Nephron progenitor cell (in vitro differentiated cells): ENCODE measurements around the gene DSCAM.

Source experiments
- DNase-seq: peaks from one replicate; pipeline ENCODE4 v3.0.0; 2021
- H3K27ac Mint-ChIP-seq: 2 replicates; pipeline ENCODE4 v1.8.0; 2021; ENCODE audit warnings: mild to moderate bottlenecking, moderate library complexity, mixed read lengths
- H3K27me3 Mint-ChIP-seq: 2 replicates; pipeline ENCODE4 v1.8.0; 2021; ENCODE audit warnings: mild to moderate bottlenecking, low read depth, mixed read lengths; ENCODE audit not compliant: poor library complexity
- H3K36me3 Mint-ChIP-seq: 2 replicates; pipeline ENCODE4 v1.8.0; 2021; ENCODE audit warnings: low read depth, mixed read lengths
- H3K4me1 Mint-ChIP-seq: 2 replicates; pipeline ENCODE4 v1.8.0; 2021; ENCODE audit warnings: mixed read lengths
- H3K4me3 Mint-ChIP-seq: 2 replicates; pipeline ENCODE4 v1.8.0; 2021; ENCODE audit warnings: mild to moderate bottlenecking, moderate library complexity, mixed read lengths
- H3K9me3 Mint-ChIP-seq: 2 replicates; pipeline ENCODE4 v1.8.0; 2021; ENCODE audit warnings: mild to moderate bottlenecking, moderate library complexity, mixed read lengths
- CTCF ChIP-seq: fragments of 200-600 bp; sonication (generic); IDR thresholded peaks from 2 replicates; pipeline ENCODE4 v1.5.0; 2021; ENCODE audit warnings: antibody characterized with exemption

DSCAM gene

DNA sequence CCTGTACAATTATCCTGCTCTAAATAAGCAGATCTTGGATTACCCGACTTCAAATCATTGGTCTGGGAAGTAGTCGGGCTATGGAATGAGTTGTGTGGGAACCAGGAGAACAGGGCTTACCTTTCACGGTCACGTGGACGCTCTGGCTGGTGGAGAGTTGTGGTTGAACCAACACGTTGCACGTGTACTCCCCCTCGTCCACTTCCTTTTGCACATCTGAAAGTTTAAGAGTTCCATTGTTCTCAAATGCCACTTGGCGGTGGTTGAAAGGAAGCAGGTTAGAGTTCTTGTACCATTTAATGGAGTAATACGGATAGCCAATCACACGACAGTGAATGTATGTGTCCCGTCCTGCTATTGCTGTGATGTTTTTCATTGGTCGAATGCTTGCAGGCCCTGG, 509.0 kb downstream of the DSCAM start:
- H3K9me3 Mint-ChIP-seq = no peaks in the 10 kb centered on the region
- no peaks in the 10 kb centered on the region for H3K36me3 Mint-ChIP-seq
- no peak for DNase-seq
- no peaks in the 10 kb centered on the region for H3K4me1 Mint-ChIP-seq
- no peak for TF ChIP-seq CTCF
- peaks cover 8% of the 10 kb centered on the region for H3K27me3 Mint-ChIP-seq
- H3K27ac Mint-ChIP-seq = no peak overlapping the region
- H3K4me3 Mint-ChIP-seq = no peak overlapping the region

GRCh38 chr21:40335704-40336103, 511.3 kb downstream of the DSCAM start:
- Mint-ChIP-seq H3K27ac (no peak overlapping the region), H3K4me1 (no peaks in the 10 kb centered on the region), H3K27me3 (peaks cover 8% of the 10 kb centered on the region), H3K9me3 (no peaks in the 10 kb centered on the region), H3K36me3 (no peaks in the 10 kb centered on the region), H3K4me3 (no peak overlapping the region)
- TF ChIP-seq CTCF = no peak
- DNase-seq = no peak

- no peak overlapping the region for H3K4me3 Mint-ChIP-seq
- H3K9me3 Mint-ChIP-seq = no peaks in the 10 kb centered on the region
- no peaks in the 10 kb centered on the region for H3K36me3 Mint-ChIP-seq
- no peak for TF ChIP-seq CTCF
- no peak overlapping the region for H3K27ac Mint-ChIP-seq
- peaks cover 8% of the 10 kb centered on the region for H3K27me3 Mint-ChIP-seq
- no peak for DNase-seq
- no peaks in the 10 kb centered on the region for H3K4me1 Mint-ChIP-seq
These were observed 512.8 kb downstream of the DSCAM start for GRCh38 chr21:40334159-40334558.

- DNase-seq = no peak
- Mint-ChIP-seq H3K27me3 (peaks cover 8% of the 10 kb centered on the region), H3K4me3 (no peak overlapping the region), H3K36me3 (no peaks in the 10 kb centered on the region), H3K27ac (no peak overlapping the region), H3K9me3 (no peaks in the 10 kb centered on the region), H3K4me1 (no peaks in the 10 kb centered on the region)
- no peak for TF ChIP-seq CTCF
These were observed 513.2 kb downstream of the DSCAM start for GRCh38 chr21:40333731-40334130.

DNA sequence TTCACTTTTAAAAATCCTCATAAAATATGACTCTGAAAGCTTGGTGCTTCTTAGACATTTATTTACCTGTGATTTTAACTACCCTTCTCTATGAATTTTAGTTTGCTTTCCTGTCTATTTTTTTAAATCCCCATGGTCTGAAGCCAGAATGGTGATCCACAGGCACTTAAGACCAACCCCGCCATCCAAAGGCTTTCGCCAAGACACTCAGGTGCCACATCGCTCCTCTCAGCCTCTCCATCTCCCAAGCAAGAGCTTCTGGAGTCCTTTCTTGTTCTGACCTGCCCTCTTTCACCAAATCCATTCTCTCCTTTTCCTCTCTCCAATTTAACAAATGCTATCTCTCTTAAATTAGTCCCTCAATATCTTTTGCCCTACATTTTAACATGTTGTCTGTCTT, 515.2 kb downstream of the DSCAM start:
- peaks cover 8% of the 10 kb centered on the region for H3K27me3 Mint-ChIP-seq
- H3K9me3 Mint-ChIP-seq = peaks cover 5% of the 10 kb centered on the region
- no peak overlapping the region for H3K27ac Mint-ChIP-seq
- no peaks in the 10 kb centered on the region for H3K4me1 Mint-ChIP-seq
- H3K4me3 Mint-ChIP-seq = no peak overlapping the region
- no peak for DNase-seq
- no peak for TF ChIP-seq CTCF
- no peaks in the 10 kb centered on the region for H3K36me3 Mint-ChIP-seq

DNA sequence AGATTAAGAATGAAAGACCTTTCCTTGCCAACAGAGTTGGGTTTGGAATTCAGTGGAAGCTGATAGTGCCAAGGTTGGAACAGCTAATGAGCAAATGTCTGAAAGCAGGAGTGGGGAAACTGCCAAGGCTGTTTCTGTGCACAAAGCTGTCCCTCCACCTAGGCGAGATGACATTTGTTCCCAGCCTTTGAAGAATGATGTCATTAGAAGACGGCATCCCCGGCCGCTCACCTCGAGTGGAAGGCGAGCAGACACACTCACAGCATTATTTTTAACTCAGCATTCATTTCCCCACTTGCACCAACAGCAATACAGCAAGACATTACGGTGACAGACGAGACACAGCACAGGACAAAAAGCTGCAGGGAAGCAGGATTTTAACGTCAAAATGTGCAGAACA, 515.8 kb downstream of the DSCAM start:
- Mint-ChIP-seq H3K27ac (no peak overlapping the region), H3K9me3 (peaks cover 5% of the 10 kb centered on the region), H3K27me3 (peaks cover 8% of the 10 kb centered on the region), H3K4me3 (no peak overlapping the region), H3K36me3 (no peaks in the 10 kb centered on the region), H3K4me1 (no peaks in the 10 kb centered on the region)
- no peak for TF ChIP-seq CTCF
- DNase-seq = no peak
